ENCODE measurements around the gene RNF187. TPM values are rescaled to one million over a fixed set of nuclear protein-coding genes. Genes with fewer than 3 reads are reported as not detected.

The RNF187 gene
- total and polyA plus RNA-seq, 4 donors = 27.5 to 130 (median 37.2) TPM

DNA sequence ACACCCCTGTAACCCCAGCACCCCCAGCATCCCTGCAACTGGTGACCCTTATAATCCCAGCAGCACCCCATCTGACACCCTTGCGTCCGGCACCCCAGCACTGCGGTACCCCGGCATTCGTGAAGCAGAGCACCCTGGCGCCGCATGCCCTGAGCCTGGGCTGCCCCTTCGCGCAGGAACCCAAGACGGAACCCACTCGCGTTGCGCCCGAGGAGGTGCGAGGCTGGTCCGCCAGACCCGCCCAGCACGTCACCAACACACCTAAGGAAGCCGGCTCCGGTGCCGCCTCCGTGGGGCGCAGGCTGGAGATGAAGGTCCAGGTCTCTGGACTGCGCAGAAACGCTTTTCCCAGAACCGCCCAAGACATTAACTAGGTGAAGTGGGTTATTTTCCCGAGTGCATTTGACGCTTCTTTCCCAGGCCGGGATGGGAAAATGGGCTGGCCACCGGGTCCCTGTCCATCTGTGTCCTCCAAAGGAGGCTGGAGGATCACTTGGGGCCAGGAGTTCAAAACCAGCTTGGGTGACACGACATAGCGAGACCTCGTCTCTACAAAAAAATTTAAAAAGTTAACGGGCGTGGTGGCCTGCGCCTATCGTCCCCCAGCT is 15.9 kb upstream of the RNF187 start:
- Histone ChIP-seq H3K27me3 (ENCODE audit: control insufficient read depth in 3 of 3, insufficient read depth in 3 of 3, low read length in 2 of 3) (peaks cover 0 to 67% (median 49%) of the 10 kb centered on the region in 3 donors), H3K27ac (ENCODE audit: low read depth in 1 of 2, low read length in 1 of 2) (no peak overlapping the region), H3K36me3 (ENCODE audit: control insufficient read depth in 4 of 4, insufficient read depth in 4 of 4, low read length in 4 of 4) (no peaks in the 10 kb centered on the region), H3K9ac (ENCODE audit: insufficient read depth in 1 of 2, low read length in 2 of 2) (no peak overlapping the region), H3K9me3 (ENCODE audit: control insufficient read depth in 4 of 4, insufficient read depth in 3 of 4, low read length in 3 of 4) (peaks cover 0 to 2% (median 0%) of the 10 kb centered on the region in 4 donors), H3K4me3 (no peak overlapping the region), H3K4me1 (ENCODE audit: control insufficient read depth in 5 of 5, insufficient read depth in 5 of 5, low read length in 5 of 5) (no peaks in the 10 kb centered on the region)
- ATAC-seq (ENCODE audit: insufficient read depth, low FRiP score) (no peak), DNase-seq (no peak)
- TF ChIP-seq, protein P1, sequence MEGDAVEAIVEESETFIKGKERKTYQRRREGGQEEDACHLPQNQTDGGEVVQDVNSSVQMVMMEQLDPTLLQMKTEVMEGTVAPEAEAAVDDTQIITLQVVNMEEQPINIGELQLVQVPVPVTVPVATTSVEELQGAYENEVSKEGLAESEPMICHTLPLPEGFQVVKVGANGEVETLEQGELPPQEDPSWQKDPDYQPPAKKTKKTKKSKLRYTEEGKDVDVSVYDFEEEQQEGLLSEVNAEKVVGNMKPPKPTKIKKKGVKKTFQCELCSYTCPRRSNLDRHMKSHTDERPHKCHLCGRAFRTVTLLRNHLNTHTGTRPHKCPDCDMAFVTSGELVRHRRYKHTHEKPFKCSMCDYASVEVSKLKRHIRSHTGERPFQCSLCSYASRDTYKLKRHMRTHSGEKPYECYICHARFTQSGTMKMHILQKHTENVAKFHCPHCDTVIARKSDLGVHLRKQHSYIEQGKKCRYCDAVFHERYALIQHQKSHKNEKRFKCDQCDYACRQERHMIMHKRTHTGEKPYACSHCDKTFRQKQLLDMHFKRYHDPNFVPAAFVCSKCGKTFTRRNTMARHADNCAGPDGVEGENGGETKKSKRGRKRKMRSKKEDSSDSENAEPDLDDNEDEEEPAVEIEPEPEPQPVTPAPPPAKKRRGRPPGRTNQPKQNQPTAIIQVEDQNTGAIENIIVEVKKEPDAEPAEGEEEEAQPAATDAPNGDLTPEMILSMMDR (IDR thresholded peaks at IDR 0.05; ENCODE audit: control extremely low read depth, extremely low read depth) = no peak
- WGBS, 2 donors = 55 to 70% methylated on average over 37 of the region's 37 CpGs

DNA sequence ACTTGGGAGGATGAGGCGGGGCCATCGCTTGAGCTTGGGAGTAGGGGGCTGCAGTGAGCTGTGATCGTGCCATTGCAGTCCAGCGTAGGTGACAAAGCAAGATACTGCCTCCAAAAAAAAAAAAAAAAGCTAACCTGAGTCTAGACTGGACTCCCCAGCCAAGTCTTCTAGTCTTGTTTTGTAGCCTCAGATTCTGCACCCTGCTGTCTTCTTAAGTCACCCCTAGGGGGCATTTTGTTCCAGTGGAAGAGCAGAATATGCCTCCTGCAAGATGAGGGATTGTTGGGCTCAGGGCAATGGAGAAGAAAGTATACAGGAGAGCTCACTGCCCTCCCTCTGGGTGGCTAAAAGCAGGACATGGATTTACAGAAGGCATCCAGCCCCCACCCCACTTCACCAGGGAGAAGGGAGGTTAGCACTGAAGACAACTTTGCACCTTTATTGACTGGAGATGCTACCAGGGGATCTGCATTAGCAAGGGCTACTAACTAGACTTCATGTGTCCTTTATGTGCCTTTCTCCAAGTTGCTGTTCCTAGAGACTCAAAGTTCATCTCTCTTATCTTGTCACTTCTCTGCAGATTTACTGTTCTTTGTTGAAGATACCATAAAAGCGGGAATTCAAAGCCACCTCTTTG is 15.3 kb upstream of the RNF187 start:
- TF ChIP-seq, protein P1 (IDR thresholded peaks at IDR 0.05; ENCODE audit: control extremely low read depth, extremely low read depth) = peak; percentile 11
- no peak overlapping the region for H3K9ac ChIP-seq (ENCODE audit: insufficient read depth in 1 of 2, low read length in 2 of 2)
- no peak overlapping the region for H3K27ac ChIP-seq (ENCODE audit: low read depth in 1 of 2, low read length in 1 of 2)
- H3K4me1 ChIP-seq (ENCODE audit: control insufficient read depth in 5 of 5, insufficient read depth in 5 of 5, low read length in 5 of 5) = no peaks in the 10 kb centered on the region
- DNase-seq = no peak
- no peak overlapping the region for H3K4me3 ChIP-seq
- WGBS, 2 donors = 52 to 57% methylated on average over 5 of the region's 5 CpGs
- ATAC-seq (ENCODE audit: insufficient read depth, low FRiP score) = no peak
- H3K9me3 ChIP-seq (ENCODE audit: control insufficient read depth in 4 of 4, insufficient read depth in 3 of 4, low read length in 3 of 4) = peaks cover 0 to 2% (median 0%) of the 10 kb centered on the region in 4 donors
- peaks cover 0 to 61% (median 46%) of the 10 kb centered on the region in 3 donors for H3K27me3 ChIP-seq (ENCODE audit: control insufficient read depth in 3 of 3, insufficient read depth in 3 of 3, low read length in 2 of 3)
- H3K36me3 ChIP-seq (ENCODE audit: control insufficient read depth in 4 of 4, insufficient read depth in 4 of 4, low read length in 4 of 4) = no peaks in the 10 kb centered on the region

DNA sequence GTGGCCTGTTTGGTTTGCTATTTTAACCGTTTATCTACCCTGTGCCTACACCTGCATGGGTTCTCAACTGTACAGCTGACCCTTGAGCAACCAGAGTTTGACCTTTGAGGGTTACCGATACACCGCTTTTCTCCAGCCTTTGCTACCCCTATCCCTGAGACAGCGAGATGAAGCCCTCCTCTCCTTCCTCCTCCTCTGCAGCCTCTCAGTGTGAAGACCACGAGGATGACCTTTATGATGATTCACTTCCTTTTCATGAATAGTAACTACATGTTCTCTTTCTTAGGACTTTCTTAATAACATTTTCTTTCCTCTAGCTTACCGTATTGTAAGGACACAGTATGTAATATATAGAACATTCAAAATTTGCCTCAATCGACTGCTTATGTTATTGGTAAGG is 14.5 kb upstream of the RNF187 start:
- TF ChIP-seq, protein P1 (IDR thresholded peaks at IDR 0.05; ENCODE audit: control extremely low read depth, extremely low read depth) = no peak

More for the DNA sequence above, 14.5 kb upstream of the RNF187 start:
- peaks cover 0 to 54% (median 43%) of the 10 kb centered on the region in 3 donors for H3K27me3 ChIP-seq (ENCODE audit: control insufficient read depth in 3 of 3, insufficient read depth in 3 of 3, low read length in 2 of 3)
- WGBS, 2 donors = 50 to 60% methylated on average over 7 of the region's 7 CpGs
- no peak overlapping the region for H3K4me3 ChIP-seq
- no peaks in the 10 kb centered on the region for H3K36me3 ChIP-seq (ENCODE audit: control insufficient read depth in 4 of 4, insufficient read depth in 4 of 4, low read length in 4 of 4)
- no peak for ATAC-seq (ENCODE audit: insufficient read depth, low FRiP score)
- no peak for DNase-seq
- H3K4me1 ChIP-seq (ENCODE audit: control insufficient read depth in 5 of 5, insufficient read depth in 5 of 5, low read length in 5 of 5) = no peaks in the 10 kb centered on the region
- no peak overlapping the region for H3K27ac ChIP-seq (ENCODE audit: low read depth in 1 of 2, low read length in 1 of 2)
- H3K9ac ChIP-seq (ENCODE audit: insufficient read depth in 1 of 2, low read length in 2 of 2) = no peak overlapping the region
- H3K9me3 ChIP-seq (ENCODE audit: control insufficient read depth in 4 of 4, insufficient read depth in 3 of 4, low read length in 3 of 4) = peaks cover 0 to 2% (median 0%) of the 10 kb centered on the region in 4 donors
